HuH-7.5 (cell line): Measurements from ENCODE around the gene KIF9.
"Not testable (repeated sequence)": the region's sequence is repeated elsewhere in the genome, so short reads cannot be mapped to it uniquely, and the experiment has no call there.

Experiments
- DNase-seq: peaks from one replicate; pipeline ENCODE4 v3.0.0; 2011; ENCODE audit warnings: low spot score

Gene KIF9

GRCh38 chr3:47282424-47283192 lies at the start of gene KIF9, which contains the start of gene KLHL18:
TSS of gene KIF9 (minus strand) at chr3:47282799. CDS start at chr3:47277374, 5,425 bp downstream.
TSS of gene KLHL18 (plus strand) at chr3:47282944. CDS start at chr3:47282966, 22 bp downstream.
- DNase-seq = peak; percentile 91

GRCh38 chr3:47324278-47324865 lies 41.8 kb upstream of the KIF9 start:
- peak; percentile 83 for DNase-seq

- DNase-seq = no peak
These were observed 41.1 kb upstream of the KIF9 start for GRCh38 chr3:47323431-47324277.

- DNase-seq = no peak
These were observed 37.4 kb upstream of the KIF9 start for GRCh38 chr3:47319956-47320355.

GRCh38 chr3:47318916-47319315 lies 36.3 kb upstream of the KIF9 start:
- no peak for DNase-seq

GRCh38 chr3:47316151-47316550 lies 33.6 kb upstream of the KIF9 start:
- not testable (repeated sequence) for DNase-seq

- DNase-seq = no peak
These were observed 32.6 kb upstream of the KIF9 start for GRCh38 chr3:47315069-47315647.

- no peak for DNase-seq
These were observed 31.6 kb upstream of the KIF9 start for GRCh38 chr3:47314056-47314764.

- DNase-seq = no peak
These were observed 30.9 kb upstream of the KIF9 start for GRCh38 chr3:47313341-47314055.

- DNase-seq = no peak
These were observed 27.8 kb upstream of the KIF9 start for GRCh38 chr3:47310391-47310790.

- DNase-seq = not testable (repeated sequence)
These were observed 26.6 kb upstream of the KIF9 start for GRCh38 chr3:47309231-47309630.

- DNase-seq = no peak
These were observed 23.4 kb upstream of the KIF9 start for GRCh38 chr3:47306022-47306421.

- DNase-seq = no peak
These were observed 18.9 kb upstream of the KIF9 start for GRCh38 chr3:47301456-47301855.

- DNase-seq = no peak
These were observed 17.1 kb upstream of the KIF9 start for GRCh38 chr3:47299381-47300318.

GRCh38 chr3:47298439-47298838 lies 15.8 kb upstream of the KIF9 start:
- no peak for DNase-seq

GRCh38 chr3:47296562-47297302 lies 14.1 kb upstream of the KIF9 start:
- DNase-seq = no peak

GRCh38 chr3:47295976-47296375 lies 13.4 kb upstream of the KIF9 start:
- no peak for DNase-seq

GRCh38 chr3:47295322-47295721 lies 12.7 kb upstream of the KIF9 start:
- no peak for DNase-seq

- DNase-seq = no peak
These were observed 11.8 kb upstream of the KIF9 start for GRCh38 chr3:47294392-47294791.
